ENCODE results near the gene RPUSD4. TPM values are rescaled to one million over a fixed set of nuclear protein-coding genes. Genes with fewer than 3 reads are reported as not detected.

RPUSD4 gene
- total RNA-seq, 1 experiment from 2014 or later = 42.9 TPM

GRCh38 chr11:126152586-126152985 is 58.9 kb downstream of the RPUSD4 start:
- no peak for TF ChIP-seq CTCF (conservative IDR thresholded peaks at IDR 0.05)

More at GRCh38 chr11:126152586-126152985, 58.9 kb downstream of the RPUSD4 start:
- DNase-seq = no peak
- Histone ChIP-seq H2AK5ac (ENCODE audit: insufficient read length, low read length) (no peak overlapping the region), H4K20me1 (ENCODE audit: control insufficient read depth, insufficient read depth, insufficient read length) (no peaks in the 10 kb centered on the region), H3K4me1 (ENCODE audit: insufficient read depth, low read length) (peaks cover 6% of the 10 kb centered on the region; the same call in 1 of the 2 replicates), H2BK5ac (ENCODE audit: insufficient read length, low read length) (no peak overlapping the region), H4K5ac (ENCODE audit: insufficient read length, low read depth, low read length) (no peak overlapping the region), H2BK15ac (ENCODE audit: low read depth, low read length) (no peak overlapping the region), H3K4ac (ENCODE audit: low read depth, low read length) (no peak overlapping the region), H3K56ac (ENCODE audit: insufficient read length, low read depth, low read length) (no peak overlapping the region), H3K23me2 (ENCODE audit: insufficient read length, low read depth, low read length, poor library complexity, severe bottlenecking) (no peaks in the 10 kb centered on the region), H3K27me3 (ENCODE audit: insufficient read depth, low read length) (no peaks in the 10 kb centered on the region), H3K9me3 (ENCODE audit: control insufficient read depth, low read depth, low read length) (no peaks in the 10 kb centered on the region), H3K4me2 (ENCODE audit: insufficient read depth, insufficient read length, low read length) (no peak overlapping the region), H3T11ph (ENCODE audit: low read length) (no peak overlapping the region), H2BK120ac (ENCODE audit: low read depth, low read length, poor library complexity, severe bottlenecking) (no peak overlapping the region), H3K18ac (ENCODE audit: insufficient read length, low read depth, low read length) (no peak overlapping the region), H3K79me1 (ENCODE audit: insufficient read depth, low read depth, low read length, poor library complexity, severe bottlenecking) (no peaks in the 10 kb centered on the region), H2BK20ac (ENCODE audit: low read depth, low read length, poor library complexity, severe bottlenecking) (no peak overlapping the region), H2BK12ac (ENCODE audit: insufficient read length, low read depth, low read length) (no peak overlapping the region), H3K27ac (ENCODE audit: insufficient read length, low read depth, low read length) (no peak overlapping the region), H4K91ac (ENCODE audit: insufficient read length, low read depth, low read length) (no peak overlapping the region), H4K8ac (replicated peaks; ENCODE audit: insufficient read length, low read depth, low read length) (no peak overlapping the region), H3K9ac (ENCODE audit: extremely low read depth, insufficient read length, low read length) (no peak overlapping the region), H3K79me2 (ENCODE audit: insufficient read depth, low read length) (no peaks in the 10 kb centered on the region), H3K23ac (ENCODE audit: insufficient read length, low read depth, low read length) (no peak overlapping the region), H3K14ac (ENCODE audit: insufficient read depth, low read length) (no peak overlapping the region), H2AFZ (ENCODE audit: low read length) (no peak overlapping the region)
- H3K27ac Mint-ChIP-seq = no peak overlapping the region
- H3K4me1 Mint-ChIP-seq = peaks cover 31 to 46% of the 10 kb centered on the region in 2 experiments
- H3K36me3 Mint-ChIP-seq (ENCODE audit: insufficient read depth in 1 of 3, low read depth in 3 of 3) = peaks cover 4 to 13% (median 5%) of the 10 kb centered on the region in 3 experiments; a peak in 6 of 7 replicates
- H3K4me3 Mint-ChIP-seq = no peak overlapping the region
- H3K9me3 Mint-ChIP-seq = peaks cover 9 to 14% of the 10 kb centered on the region in 2 experiments
- peaks cover 6% of the 10 kb centered on the region for H3K27me3 Mint-ChIP-seq (ENCODE audit: low read depth)
